SK-N-SH (cell line): ENCODE data around the gene PTCD1.
"Not testable (repeated sequence)": the region's sequence is repeated elsewhere in the genome, so short reads cannot be mapped to it uniquely, and the experiment has no call there.

Experiments used
- EP300 ChIP-seq, 2 experiments: IDR thresholded peaks; 2 replicates each; pipeline versions ENCODE4 v1.4.0 to v1.6.1; 2012; ENCODE audit warnings: borderline replicate concordance in 1 of 2, low read depth in 1 of 2, low read length in 1 of 2
- FOXM1 ChIP-seq: IDR thresholded peaks from 2 replicates; pipeline ENCODE4 v1.4.0; 2012; ENCODE audit warnings: low read depth, mild to moderate bottlenecking
- GATA2 ChIP-seq: sonication (generic); formaldehyde crosslinking; IDR thresholded peaks from 2 replicates; pipeline ENCODE4 v1.5.0; 2020; ENCODE audit warnings: mild to moderate bottlenecking, missing genetic modification reagents
- MXI1 ChIP-seq: IDR thresholded peaks from 2 replicates; pipeline ENCODE4 v1.6.1; 2012; ENCODE audit warnings: mild to moderate bottlenecking, low read depth, low read length, improper control_type of control experiment
- NRF1 ChIP-seq: IDR thresholded peaks from 2 replicates; pipeline ENCODE4 v1.6.1; 2012; ENCODE audit warnings: low read depth, mild to moderate bottlenecking, low read length
- POLR2AphosphoS5 ChIP-seq: IDR thresholded peaks from 2 replicates; pipeline ENCODE4 v1.6.1; 2012; ENCODE audit warnings: low read depth, low read length
- RAD21 ChIP-seq: IDR thresholded peaks from 2 replicates; pipeline ENCODE4 v1.6.1; 2012; ENCODE audit warnings: mild to moderate bottlenecking, low read length
- RCOR1 ChIP-seq: fragments of 150-350 bp; IDR thresholded peaks from 2 replicates; pipeline ENCODE4 v1.6.1; 2017; ENCODE audit warnings: antibody characterized with exemption, low read length
- RFX5 ChIP-seq: IDR thresholded peaks from 2 replicates; pipeline ENCODE4 v1.6.1; 2012; ENCODE audit warnings: mild to moderate bottlenecking, improper control_type of control experiment, low read length
- SIN3A ChIP-seq: IDR thresholded peaks from 2 replicates; pipeline ENCODE4 v1.6.1; 2012; ENCODE audit warnings: low read depth, mild to moderate bottlenecking, low read length, moderate library complexity, borderline replicate concordance
- TEAD4 ChIP-seq: IDR thresholded peaks from 2 replicates; pipeline ENCODE4 v1.4.0; 2012; ENCODE audit warnings: mild to moderate bottlenecking, borderline replicate concordance; ENCODE audit not compliant: insufficient read depth
- YY1 ChIP-seq: IDR thresholded peaks from 2 replicates; pipeline ENCODE4 v1.4.0; 2012; ENCODE audit warnings: low read depth, mild to moderate bottlenecking
- TF ChIP-seq, protein P1 (sequence below): fragments of 200-600 bp; sonication (generic); IDR thresholded peaks from 2 replicates; pipeline ENCODE4 v1.6.1; 2017; ENCODE audit warnings: antibody characterized with exemption, mild to moderate bottlenecking, moderate library complexity
- TF ChIP-seq, protein P2 (sequence below): IDR thresholded peaks from 2 replicates; pipeline ENCODE4 v1.4.0; 2012; ENCODE audit warnings: low read depth

DNA sequence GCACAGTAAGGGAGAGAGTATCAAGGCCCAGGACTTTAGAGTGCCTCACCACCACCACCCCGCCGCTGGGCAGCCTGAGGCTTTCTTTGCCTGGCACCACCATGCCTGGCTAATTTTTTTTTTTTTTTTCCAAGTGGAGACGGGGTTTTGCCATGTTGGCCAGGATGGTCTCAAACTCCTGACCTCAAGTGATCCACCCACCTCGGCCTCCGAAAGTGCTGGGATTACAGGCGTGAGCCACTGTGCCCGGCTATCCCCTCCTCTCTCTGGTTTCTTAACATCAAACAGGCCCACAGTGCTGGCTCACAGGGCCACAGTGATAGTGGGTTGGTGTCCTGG lies 58.9 kb downstream of the PTCD1 start:
- TF ChIP-seq, protein P1, sequence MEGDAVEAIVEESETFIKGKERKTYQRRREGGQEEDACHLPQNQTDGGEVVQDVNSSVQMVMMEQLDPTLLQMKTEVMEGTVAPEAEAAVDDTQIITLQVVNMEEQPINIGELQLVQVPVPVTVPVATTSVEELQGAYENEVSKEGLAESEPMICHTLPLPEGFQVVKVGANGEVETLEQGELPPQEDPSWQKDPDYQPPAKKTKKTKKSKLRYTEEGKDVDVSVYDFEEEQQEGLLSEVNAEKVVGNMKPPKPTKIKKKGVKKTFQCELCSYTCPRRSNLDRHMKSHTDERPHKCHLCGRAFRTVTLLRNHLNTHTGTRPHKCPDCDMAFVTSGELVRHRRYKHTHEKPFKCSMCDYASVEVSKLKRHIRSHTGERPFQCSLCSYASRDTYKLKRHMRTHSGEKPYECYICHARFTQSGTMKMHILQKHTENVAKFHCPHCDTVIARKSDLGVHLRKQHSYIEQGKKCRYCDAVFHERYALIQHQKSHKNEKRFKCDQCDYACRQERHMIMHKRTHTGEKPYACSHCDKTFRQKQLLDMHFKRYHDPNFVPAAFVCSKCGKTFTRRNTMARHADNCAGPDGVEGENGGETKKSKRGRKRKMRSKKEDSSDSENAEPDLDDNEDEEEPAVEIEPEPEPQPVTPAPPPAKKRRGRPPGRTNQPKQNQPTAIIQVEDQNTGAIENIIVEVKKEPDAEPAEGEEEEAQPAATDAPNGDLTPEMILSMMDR, result not testable (repeated sequence)
- TF ChIP-seq RCOR1; POLR2AphosphoS5; YY1; RFX5; TEAD4; SIN3A; MXI1; NRF1; GATA2; EP300 (IDR thresholded peaks at IDR 0.05; ENCODE audit: borderline replicate concordance in 1 of 2, low read depth in 1 of 2, low read length in 1 of 2); RAD21; FOXM1: not testable (repeated sequence)
- TF ChIP-seq, protein P2, sequence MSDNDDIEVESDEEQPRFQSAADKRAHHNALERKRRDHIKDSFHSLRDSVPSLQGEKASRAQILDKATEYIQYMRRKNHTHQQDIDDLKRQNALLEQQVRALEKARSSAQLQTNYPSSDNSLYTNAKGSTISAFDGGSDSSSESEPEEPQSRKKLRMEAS, result not testable (repeated sequence)
